Caco-2 (cell line): Measurements from ENCODE around the gene GRM5. TPM values are rescaled to one million over a fixed set of nuclear protein-coding genes. Genes with fewer than 3 reads are reported as not detected.

Source experiments
- BruUV-seq: library from RNA; stranded (reverse); fragments of 400-500 nt; replicated peaks from 2 replicates; lab custom pipeline; 2021; lab: Mats Ljungman, UMichigan
- CTCF ChIA-PET: fragments of 300-600 bp; sonication (Branson Sonifier 250); formaldehyde crosslinking; loops from one replicate; lab custom pipeline; 2022; ENCODE audit warnings: antibody characterized with exemption; lab: Charles Lee
- POLR2A ChIA-PET: fragments of 300-600 bp; sonication (Branson Sonifier 250); formaldehyde crosslinking; loops from one replicate; lab custom pipeline; 2022; ENCODE audit warnings: antibody characterized with exemption; lab: Charles Lee
- DNase-seq, 2 experiments: peaks; one replicate each; pipeline versions ENCODE4 v3.0.0 to v3.0.0-alpha.2; 2020 to 2022
- H3K27me3 ChIP-seq: replicated peaks from 2 replicates; pipeline ENCODE4 v1.6.0; 2011; ENCODE audit warnings: low read length; ENCODE audit not compliant: control insufficient read depth, insufficient read depth
- H3K36me3 ChIP-seq: 2 replicates; pipeline ENCODE4 v1.5.1; 2011; ENCODE audit warnings: low read length; ENCODE audit not compliant: control insufficient read depth, insufficient read depth
- H3K4me1 ChIP-seq: fragments of 250-450 bp; sonication (Bioruptor Pico); 2 replicates; pipeline ENCODE4 v1.5.1; 2020; ENCODE audit warnings: mild to moderate bottlenecking
- H3K4me3 ChIP-seq: 2 replicates; pipeline ENCODE4 v1.5.1; 2011; ENCODE audit warnings: low read depth, mild to moderate bottlenecking, control low read depth, low read length
- H3K9me3 ChIP-seq: fragments of 250-450 bp; sonication (Bioruptor Pico); 2 replicates; pipeline ENCODE4 v1.5.1; 2020; ENCODE audit warnings: mild to moderate bottlenecking, moderate library complexity
- H3K27ac Mint-ChIP-seq: one replicate; pipeline ENCODE4 v1.8.0; 2022; ENCODE audit warnings: mixed read lengths; ENCODE audit not compliant: unreplicated experiment
- H3K27me3 Mint-ChIP-seq: one replicate; pipeline ENCODE4 v1.8.0; 2022; ENCODE audit warnings: mixed read lengths; ENCODE audit not compliant: insufficient read depth, unreplicated experiment
- H3K36me3 Mint-ChIP-seq: one replicate; pipeline ENCODE4 v1.8.0; 2022; ENCODE audit warnings: mild to moderate bottlenecking, mixed read lengths; ENCODE audit not compliant: insufficient read depth, unreplicated experiment
- H3K4me1 Mint-ChIP-seq: one replicate; pipeline ENCODE4 v1.8.0; 2022; ENCODE audit warnings: low read depth, mixed read lengths; ENCODE audit not compliant: unreplicated experiment
- H3K4me3 Mint-ChIP-seq: one replicate; pipeline ENCODE4 v1.8.0; 2022; ENCODE audit warnings: mild to moderate bottlenecking, moderate library complexity, mixed read lengths; ENCODE audit not compliant: unreplicated experiment
- H3K9me3 Mint-ChIP-seq: one replicate; pipeline ENCODE4 v1.8.0; 2022; ENCODE audit warnings: mixed read lengths; ENCODE audit not compliant: unreplicated experiment
- CTCF ChIP-seq, 2 experiments: fragments of 200-600 bp in 1 of 2; IDR thresholded peaks; 1 replicate in 1 of 2; 2 replicates in 1 of 2; pipeline versions ENCODE4 v1.5.1 to v1.8.0; 2011 to 2022; ENCODE audit warnings: antibody characterized with exemption in 1 of 2, control low read depth in 1 of 2, inconsistent platforms in 1 of 2, low read depth in 1 of 2, low read length in 1 of 2, mild to moderate bottlenecking in 1 of 2, moderate library complexity in 1 of 2; ENCODE audit not compliant: insufficient read depth in 1 of 2, severe bottlenecking in 1 of 2, unreplicated experiment in 1 of 2
- intact Hi-C: fragments of 100-400 bp; cut with micrococcal nuclease; formaldehyde crosslinking; loops from one replicate; pipeline ENCODE4 v1.10.0; 2022; ENCODE audit not compliant: unreplicated experiment
- total RNA-seq: library from RNA; stranded (reverse); gene quantifications from 2 replicates; pipeline ENCODE4 v1.2.3, GENCODE V29; 2022

GRM5 gene
- total RNA-seq, 1 experiment from 2014 or later: not detected

GRCh38 chr11:88489030-88489429 is 576.8 kb downstream of the GRM5 start:
- TF ChIP-seq CTCF (IDR thresholded peaks at IDR 0.05; ENCODE audit: insufficient read depth in 1 of 2, low read depth in 1 of 2, low read length in 1 of 2, severe bottlenecking in 1 of 2, unreplicated experiment in 1 of 2): no peak
- no peak overlapping the region for H3K4me3 ChIP-seq
- intact Hi-C loops: loop anchor here (5.0 kb wide), 1 partner anchor 152 kb away; the partner anchor contains the start of gene CTSC
- POLR2A ChIA-PET: no interaction called here
- CTCF ChIA-PET: no interaction called here
- Mint-ChIP-seq H3K4me3 (no peak overlapping the region), H3K27me3 (peaks cover 14% of the 10 kb centered on the region), H3K36me3 (no peaks in the 10 kb centered on the region), H3K27ac (no peak overlapping the region), H3K4me1 (no peaks in the 10 kb centered on the region), H3K9me3 (no peaks in the 10 kb centered on the region)
- H3K9me3 ChIP-seq: no peaks in the 10 kb centered on the region
- no TSS peak for BruUV-seq
- DNase-seq: no peak
- no peaks in the 10 kb centered on the region for H3K36me3 ChIP-seq
- no peaks in the 10 kb centered on the region for H3K4me1 ChIP-seq
- no peaks in the 10 kb centered on the region for H3K27me3 ChIP-seq

DNA sequence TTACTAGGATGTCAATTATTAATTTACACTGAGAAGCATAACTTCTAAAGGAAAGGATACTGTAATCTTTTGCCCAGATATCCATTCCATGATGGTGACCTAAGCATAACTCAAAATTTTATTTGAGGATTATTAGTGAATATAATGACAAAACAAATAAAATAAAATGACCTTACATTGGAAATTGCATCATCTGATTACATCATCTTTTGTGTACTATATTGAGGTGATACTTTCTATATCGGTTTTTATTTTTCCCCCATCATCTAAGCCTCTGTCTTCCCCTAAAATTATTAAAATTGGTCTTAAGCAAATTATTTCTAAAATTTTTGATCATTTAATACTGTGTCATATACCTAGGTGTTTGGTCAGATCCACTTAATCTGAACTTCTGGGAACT is 578.1 kb downstream of the GRM5 start:
- POLR2A ChIA-PET: no interaction called here
- CTCF ChIA-PET: no interaction called here
- H3K36me3 ChIP-seq: no peaks in the 10 kb centered on the region
- Mint-ChIP-seq H3K4me3 (no peak overlapping the region), H3K36me3 (no peaks in the 10 kb centered on the region), H3K4me1 (no peaks in the 10 kb centered on the region), H3K27ac (no peak overlapping the region), H3K9me3 (no peaks in the 10 kb centered on the region), H3K27me3 (peaks cover 14% of the 10 kb centered on the region)
- DNase-seq: no peak
- H3K4me3 ChIP-seq: no peak overlapping the region
- no peaks in the 10 kb centered on the region for H3K4me1 ChIP-seq
- no peaks in the 10 kb centered on the region for H3K27me3 ChIP-seq
- intact Hi-C loops: loop anchor here (5.0 kb wide), 1 partner anchor 150 kb away; the partner anchor contains the start of gene CTSC
- TF ChIP-seq CTCF (IDR thresholded peaks at IDR 0.05; ENCODE audit: insufficient read depth in 1 of 2, low read depth in 1 of 2, low read length in 1 of 2, severe bottlenecking in 1 of 2, unreplicated experiment in 1 of 2): no peak
- no peaks in the 10 kb centered on the region for H3K9me3 ChIP-seq
- no TSS peak for BruUV-seq

- Mint-ChIP-seq H3K9me3 (no peaks in the 10 kb centered on the region), H3K4me3 (no peak overlapping the region), H3K27me3 (peaks cover 15% of the 10 kb centered on the region), H3K36me3 (no peaks in the 10 kb centered on the region), H3K4me1 (no peaks in the 10 kb centered on the region), H3K27ac (no peak overlapping the region)
- H3K36me3 ChIP-seq: no peaks in the 10 kb centered on the region
- H3K4me3 ChIP-seq: no peak overlapping the region
- DNase-seq: peak; percentile 60 to 70
- no peaks in the 10 kb centered on the region for H3K27me3 ChIP-seq
- ChIA-PET CTCF (interaction anchor here (0.6 to 1.2 kb wide), 7 partner anchors 11 to 381 kb away, joined by 3 to 4 read pairs (median 4); no protein-coding TSS in a partner anchor), POLR2A (no interaction called here)
- peak; percentile 79 for TF ChIP-seq CTCF (IDR thresholded peaks at IDR 0.05; ENCODE audit: insufficient read depth in 1 of 2, low read depth in 1 of 2, low read length in 1 of 2, severe bottlenecking in 1 of 2, unreplicated experiment in 1 of 2)
- no peaks in the 10 kb centered on the region for H3K4me1 ChIP-seq
- intact Hi-C loops: loop anchor here (1.0 to 5.0 kb wide), 3 partner anchors 59 to 401 kb away; partner anchors contain the start of gene CTSC
- BruUV-seq: no TSS peak
- no peaks in the 10 kb centered on the region for H3K9me3 ChIP-seq
These were observed 580.7 kb downstream of the GRM5 start for GRCh38 chr11:88484873-88485621.
